HUES6 (cell line): ENCODE results near the gene MPHOSPH8.
A peak's percentile ranks its signal among the peaks of the same experiment; 100 is the strongest.

ENCODE experiments used
- H3K27ac ChIP-seq: 2 replicates; pipeline ENCODE4 v1.7.0; 2013; ENCODE audit warnings: low read depth, mild to moderate bottlenecking, low read length, inconsistent platforms
- H3K27me3 ChIP-seq: 2 replicates; pipeline ENCODE4 v1.6.1; 2013; ENCODE audit warnings: low read length; ENCODE audit not compliant: control insufficient read depth, insufficient read depth
- H3K36me3 ChIP-seq: 2 replicates; pipeline ENCODE4 v1.6.1; 2013; ENCODE audit warnings: low read length; ENCODE audit not compliant: control insufficient read depth, insufficient read depth
- H3K4me1 ChIP-seq: 2 replicates; pipeline ENCODE4 v1.6.1; 2013; ENCODE audit warnings: low read length; ENCODE audit not compliant: control insufficient read depth, insufficient read depth
- H3K4me3 ChIP-seq: 2 replicates; pipeline ENCODE4 v1.5.1; 2013; ENCODE audit warnings: low read depth, low read length
- H3K9ac ChIP-seq: one replicate; pipeline ENCODE4 v1.6.1; 2013; ENCODE audit warnings: mild to moderate bottlenecking, low read length
- H3K9me3 ChIP-seq: 2 replicates; pipeline ENCODE4 v1.6.1; 2013; ENCODE audit warnings: low read depth, low read length; ENCODE audit not compliant: control insufficient read depth, insufficient read depth

MPHOSPH8 gene

GRCh38 chr13:19633479-19634255, at the start of gene MPHOSPH8:
TSS of gene MPHOSPH8 (plus strand) at chr13:19633659. CDS start at chr13:19633749, 90 bp downstream.
- Histone ChIP-seq H3K27me3 (no peaks in the 10 kb centered on the region), H3K9me3 (peaks cover 8% of the 10 kb centered on the region), H3K36me3 (peaks cover 10% of the 10 kb centered on the region; the same call in 1 of the 2 replicates), H3K4me3 (peak within 1 kb of the TSS; percentile 78), H3K4me1 (peaks cover 11% of the 10 kb centered on the region), H3K27ac (no peak within 1 kb of the TSS), H3K9ac (peak within 1 kb of the TSS; percentile 74)

- no peaks in the 10 kb centered on the region for H3K27me3 ChIP-seq
- H3K4me3 ChIP-seq = peak overlapping the region; percentile 43; the same call in 1 of the 2 replicates
- H3K9me3 ChIP-seq = peaks cover 13% of the 10 kb centered on the region; the same call in 1 of the 2 replicates
- no peaks in the 10 kb centered on the region for H3K36me3 ChIP-seq
- no peak overlapping the region for H3K27ac ChIP-seq
- H3K9ac ChIP-seq = no peak overlapping the region
- H3K4me1 ChIP-seq = peaks cover 5% of the 10 kb centered on the region; the same call in 1 of the 2 replicates
Observed at GRCh38 chr13:19586904-19587634, 46.4 kb upstream of the MPHOSPH8 start.

GRCh38 chr13:19587635-19588300, 45.7 kb upstream of the MPHOSPH8 start:
- no peak overlapping the region for H3K9ac ChIP-seq
- H3K4me3 ChIP-seq = no peak overlapping the region
- H3K27ac ChIP-seq = no peak overlapping the region

GRCh38 chr13:19589312-19589711, 44.1 kb upstream of the MPHOSPH8 start:
- peaks cover 13% of the 10 kb centered on the region; the same call in 1 of the 2 replicates for H3K9me3 ChIP-seq

More at GRCh38 chr13:19587635-19588300, 45.7 kb upstream of the MPHOSPH8 start:
- Histone ChIP-seq H3K27me3 (no peaks in the 10 kb centered on the region), H3K9me3 (peaks cover 13% of the 10 kb centered on the region; the same call in 1 of the 2 replicates), H3K4me1 (peaks cover 5% of the 10 kb centered on the region; the same call in 1 of the 2 replicates), H3K36me3 (no peaks in the 10 kb centered on the region)

GRCh38 chr13:19590423-19590822, 43.0 kb upstream of the MPHOSPH8 start:
- H3K27me3 ChIP-seq = no peaks in the 10 kb centered on the region
- peaks cover 5% of the 10 kb centered on the region; the same call in 1 of the 2 replicates for H3K4me1 ChIP-seq
- H3K9ac ChIP-seq = no peak overlapping the region
- no peak overlapping the region for H3K27ac ChIP-seq
- peaks cover 11% of the 10 kb centered on the region; the same call in 1 of the 2 replicates for H3K9me3 ChIP-seq
- H3K4me3 ChIP-seq = no peak overlapping the region
- no peaks in the 10 kb centered on the region for H3K36me3 ChIP-seq

More at GRCh38 chr13:19589312-19589711, 44.1 kb upstream of the MPHOSPH8 start:
- Histone ChIP-seq H3K4me3 (no peak overlapping the region), H3K27me3 (no peaks in the 10 kb centered on the region), H3K36me3 (no peaks in the 10 kb centered on the region), H3K27ac (no peak overlapping the region), H3K4me1 (peaks cover 5% of the 10 kb centered on the region; the same call in 1 of the 2 replicates), H3K9ac (no peak overlapping the region)

GRCh38 chr13:19591864-19592263, 41.6 kb upstream of the MPHOSPH8 start:
- peaks cover 3% of the 10 kb centered on the region; the same call in 1 of the 2 replicates for H3K9me3 ChIP-seq

GRCh38 chr13:19592657-19593180, 40.7 kb upstream of the MPHOSPH8 start:
- Histone ChIP-seq H3K9ac (no peak overlapping the region), H3K36me3 (no peaks in the 10 kb centered on the region), H3K4me3 (no peak overlapping the region), H3K4me1 (no peaks in the 10 kb centered on the region; the same call in 1 of the 2 replicates), H3K9me3 (peaks cover 3% of the 10 kb centered on the region; the same call in 1 of the 2 replicates), H3K27ac (no peak overlapping the region), H3K27me3 (no peaks in the 10 kb centered on the region)

More at GRCh38 chr13:19591864-19592263, 41.6 kb upstream of the MPHOSPH8 start:
- Histone ChIP-seq H3K27me3 (no peaks in the 10 kb centered on the region), H3K36me3 (no peaks in the 10 kb centered on the region), H3K4me3 (no peak overlapping the region), H3K9ac (no peak overlapping the region), H3K4me1 (peaks cover 5% of the 10 kb centered on the region; the same call in 1 of the 2 replicates), H3K27ac (no peak overlapping the region)

GRCh38 chr13:19596086-19596485, 37.4 kb upstream of the MPHOSPH8 start:
- H3K9ac ChIP-seq = no peak overlapping the region
- peaks cover 1% of the 10 kb centered on the region; the same call in 1 of the 2 replicates for H3K27me3 ChIP-seq
- no peaks in the 10 kb centered on the region for H3K36me3 ChIP-seq
- H3K27ac ChIP-seq = no peak overlapping the region
- H3K4me1 ChIP-seq = peaks cover 3% of the 10 kb centered on the region; the same call in 1 of the 2 replicates
- no peak overlapping the region for H3K4me3 ChIP-seq
- H3K9me3 ChIP-seq = peaks cover 3% of the 10 kb centered on the region; the same call in 1 of the 2 replicates

GRCh38 chr13:19596960-19597361, 36.5 kb upstream of the MPHOSPH8 start:
- Histone ChIP-seq H3K27me3 (peaks cover 10% of the 10 kb centered on the region), H3K4me3 (no peak overlapping the region), H3K4me1 (peaks cover 3% of the 10 kb centered on the region; the same call in 1 of the 2 replicates)

GRCh38 chr13:19597523-19597922, 35.9 kb upstream of the MPHOSPH8 start:
- Histone ChIP-seq H3K9ac (no peak overlapping the region), H3K9me3 (no peaks in the 10 kb centered on the region; the same call in 1 of the 2 replicates), H3K4me3 (no peak overlapping the region), H3K27ac (no peak overlapping the region), H3K36me3 (no peaks in the 10 kb centered on the region), H3K27me3 (peaks cover 15% of the 10 kb centered on the region), H3K4me1 (peaks cover 4% of the 10 kb centered on the region; the same call in 1 of the 2 replicates)

More at GRCh38 chr13:19596960-19597361, 36.5 kb upstream of the MPHOSPH8 start:
- no peak overlapping the region for H3K9ac ChIP-seq
- no peak overlapping the region for H3K27ac ChIP-seq
- no peaks in the 10 kb centered on the region for H3K36me3 ChIP-seq
- H3K9me3 ChIP-seq = peaks cover 1% of the 10 kb centered on the region; the same call in 1 of the 2 replicates
